ENCODE data around the gene TMEM100.

- no peak for TF ChIP-seq CTCF (IDR thresholded peaks at IDR 0.05)
- TF ChIP-seq EZH2 (IDR thresholded peaks at IDR 0.05; ENCODE audit: borderline replicate concordance, insufficient read depth, low read depth, low read length, poor library complexity, severe bottlenecking) = no peak
Observed at GRCh38 chr17:55693254-55694216, 29.1 kb downstream of the TMEM100 start.

Data from B cell (primary cell).